SK-N-MC (cell line): Measurements from ENCODE around the gene PSMB3.
A peak's percentile ranks its signal among the peaks of the same experiment; 100 is the strongest.

Experiments used
- DNase-seq: peaks from one replicate; pipeline ENCODE4 v3.0.0-alpha.2; 2011; ENCODE audit warnings: low read depth, low spot score
- H3K27ac ChIP-seq: fragments of 200-600 bp; sonication (generic); 2 replicates; pipeline ENCODE4 v1.5.1; 2016; ENCODE audit warnings: mixed run types
- H3K36me3 ChIP-seq: fragments of 200-600 bp; sonication (generic); 2 replicates; pipeline ENCODE4 v1.6.1; 2017; ENCODE audit warnings: antibody characterized with exemption, low read length, mixed read lengths; ENCODE audit not compliant: insufficient read depth
- H3K4me3 ChIP-seq: fragments of 200-600 bp; sonication (generic); 2 replicates; pipeline ENCODE4 v1.5.1; 2016
- H3K9ac ChIP-seq: fragments of 200-600 bp; sonication (generic); 2 replicates; pipeline ENCODE4 v1.8.0; 2017; ENCODE audit warnings: mixed run types, mixed read lengths; ENCODE audit not compliant: insufficient read length
- H3K9me3 ChIP-seq: fragments of 200-600 bp; sonication (generic); 2 replicates; pipeline ENCODE4 v1.6.1; 2017; ENCODE audit warnings: low read depth, mild to moderate bottlenecking, antibody characterized with exemption, low read length, moderate library complexity, mixed read lengths
- EZH2 ChIP-seq: fragments of 200-600 bp; sonication (generic); IDR thresholded peaks from one replicate; pipeline ENCODE4 v1.6.1; 2017; ENCODE audit warnings: antibody characterized with exemption
- FOXP2 ChIP-seq: optimal IDR thresholded peaks from 2 replicates; pipeline ENCODE3; 2011; ENCODE audit warnings: mild to moderate bottlenecking, moderate library complexity; ENCODE audit not compliant: insufficient read depth; ENCODE audit errors: extremely low read length, control extremely low read depth
- POLR2AphosphoS5 ChIP-seq: IDR thresholded peaks from 2 replicates; pipeline ENCODE4 v1.6.1; 2012; ENCODE audit warnings: mild to moderate bottlenecking, low read depth, low read length, borderline replicate concordance

PSMB3 gene

DNA sequence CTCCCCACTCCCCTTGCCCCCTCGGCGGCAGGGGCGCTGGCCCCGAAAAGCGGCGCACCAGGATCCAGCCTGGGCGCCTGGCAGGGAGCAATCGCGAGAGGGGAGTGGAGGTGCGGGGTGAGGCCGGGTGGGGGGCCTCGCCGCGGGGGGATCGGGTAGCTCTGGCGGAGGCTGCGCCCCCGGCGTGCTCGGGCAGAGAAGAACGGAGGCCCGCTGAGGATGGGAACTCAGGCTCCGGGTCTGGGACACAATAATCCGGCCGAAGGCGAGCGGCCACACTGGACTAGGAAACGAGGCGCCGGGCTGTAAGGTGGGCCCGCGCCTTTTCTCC lies 3.7 kb upstream of the PSMB3 start:
- Histone ChIP-seq H3K36me3 (peaks cover 3% of the 10 kb centered on the region; the same call in 1 of the 2 replicates), H3K9me3 (no peaks in the 10 kb centered on the region), H3K27ac (no peak overlapping the region), H3K9ac (peak overlapping the region; percentile 42), H3K4me3 (peak overlapping the region; percentile 75)
- TF ChIP-seq FOXP2, result no peak
- TF ChIP-seq POLR2AphosphoS5, result no peak
- no peak for TF ChIP-seq EZH2
- no peak for DNase-seq

DNA sequence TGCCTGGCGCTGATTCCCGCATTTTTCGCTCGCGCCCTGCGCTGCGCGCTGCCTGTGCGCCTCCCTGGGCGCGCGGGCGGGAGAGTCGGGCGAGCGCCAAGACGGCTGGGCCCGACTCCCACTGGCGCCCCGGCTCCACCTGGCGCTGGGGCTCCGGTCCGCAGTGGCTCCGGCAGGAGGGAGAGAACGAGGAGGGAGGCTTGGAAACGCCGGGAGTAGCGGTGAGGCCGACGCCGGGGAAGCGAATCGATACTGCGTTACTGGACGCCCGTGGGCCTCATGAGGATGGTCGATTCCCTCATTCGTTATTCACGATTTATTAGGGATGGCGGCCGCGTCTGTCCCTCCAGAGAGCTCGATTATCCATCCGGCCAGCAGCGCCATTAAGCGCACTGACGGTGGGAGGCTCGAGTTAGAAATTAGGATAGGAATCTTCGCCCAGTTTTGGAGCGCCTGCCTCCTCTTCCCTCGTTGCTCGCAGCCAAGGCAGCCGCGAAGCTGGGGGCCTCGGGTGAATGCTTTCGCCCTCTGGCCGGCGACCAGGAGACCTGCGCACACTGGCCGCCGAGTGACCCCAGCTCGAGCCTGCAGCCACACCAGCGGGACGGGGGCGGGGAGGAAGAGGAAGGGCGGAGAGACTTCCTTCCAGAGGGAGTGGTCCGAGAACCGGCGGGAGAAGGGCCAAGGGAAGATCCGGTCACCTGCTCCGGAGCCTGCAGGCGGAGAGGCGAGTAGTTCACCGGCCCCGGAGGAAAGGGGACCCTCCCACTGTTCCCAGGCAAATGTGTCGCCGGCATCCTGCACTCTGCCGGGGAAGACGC lies 3.1 kb upstream of the PSMB3 start:
- no peak for DNase-seq
- TF ChIP-seq POLR2AphosphoS5, result no peak
- TF ChIP-seq FOXP2, result no peak
- TF ChIP-seq EZH2, result no peak
- H3K4me3 ChIP-seq, result peak overlapping the region; percentile 75
- no peak overlapping the region for H3K27ac ChIP-seq
- no peak overlapping the region for H3K9ac ChIP-seq
- no peaks in the 10 kb centered on the region for H3K9me3 ChIP-seq
- peaks cover 6% of the 10 kb centered on the region; the same call in 1 of the 2 replicates for H3K36me3 ChIP-seq

DNA sequence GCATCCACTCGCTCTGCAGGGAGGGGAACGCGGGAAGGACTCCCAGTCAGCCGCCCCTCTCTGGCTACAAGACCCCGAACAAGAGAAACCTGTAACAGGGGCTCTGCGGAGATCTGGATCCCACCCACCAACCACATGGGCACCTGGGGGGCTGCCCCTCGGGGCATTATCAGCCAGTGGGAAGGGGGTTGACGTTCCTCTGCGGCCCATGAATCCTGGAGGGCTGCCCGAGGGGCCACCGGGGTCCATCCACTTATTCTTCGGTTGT lies 2.6 kb upstream of the PSMB3 start:
- Histone ChIP-seq H3K9me3 (no peaks in the 10 kb centered on the region), H3K9ac (no peak overlapping the region), H3K4me3 (no peak overlapping the region), H3K36me3 (peaks cover 12% of the 10 kb centered on the region; the same call in 1 of the 2 replicates), H3K27ac (no peak overlapping the region)
- TF ChIP-seq FOXP2 (no peak), POLR2AphosphoS5 (no peak), EZH2 (no peak)
- no peak for DNase-seq

DNA sequence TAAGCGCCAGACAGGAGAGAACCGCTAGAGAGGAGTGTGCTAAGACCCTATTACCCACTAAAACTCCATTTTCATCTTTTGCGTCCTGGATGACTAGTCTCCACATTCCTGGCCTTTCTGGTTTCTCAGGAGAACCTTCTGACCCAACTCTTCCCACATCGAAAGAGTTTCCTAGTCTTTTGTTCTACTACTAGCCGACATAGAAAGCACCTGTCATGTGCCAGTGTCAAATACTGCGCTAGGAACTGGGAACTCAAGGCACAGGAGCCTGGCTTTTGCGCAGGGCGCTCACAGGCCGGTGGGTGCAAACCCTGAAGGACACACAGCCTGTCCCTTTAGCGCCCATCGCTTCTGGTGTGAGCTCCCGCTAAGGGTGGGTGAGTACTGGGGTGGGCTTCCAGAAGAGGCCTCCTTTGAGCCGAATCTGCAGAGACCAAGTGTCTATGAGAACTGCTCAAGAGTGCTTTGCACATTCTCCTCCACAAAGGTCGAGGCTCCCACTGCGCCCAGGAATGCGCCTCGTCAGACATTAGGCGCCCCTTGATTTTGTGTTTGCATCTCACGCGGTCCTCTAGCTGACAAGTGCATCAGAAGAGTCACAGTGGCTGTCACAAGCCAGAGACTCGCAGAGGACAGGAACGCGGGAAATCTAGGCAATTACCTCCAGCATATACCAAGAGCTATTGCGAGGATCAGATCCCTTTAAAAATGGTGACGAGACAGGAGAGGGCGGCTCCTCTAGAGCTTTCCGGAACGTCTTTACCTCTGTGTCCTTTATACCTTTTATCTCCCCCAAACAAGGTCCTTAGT lies 2.0 kb upstream of the PSMB3 start:
- DNase-seq, result no peak
- peak overlapping the region; percentile 92 for H3K9ac ChIP-seq

DNA sequence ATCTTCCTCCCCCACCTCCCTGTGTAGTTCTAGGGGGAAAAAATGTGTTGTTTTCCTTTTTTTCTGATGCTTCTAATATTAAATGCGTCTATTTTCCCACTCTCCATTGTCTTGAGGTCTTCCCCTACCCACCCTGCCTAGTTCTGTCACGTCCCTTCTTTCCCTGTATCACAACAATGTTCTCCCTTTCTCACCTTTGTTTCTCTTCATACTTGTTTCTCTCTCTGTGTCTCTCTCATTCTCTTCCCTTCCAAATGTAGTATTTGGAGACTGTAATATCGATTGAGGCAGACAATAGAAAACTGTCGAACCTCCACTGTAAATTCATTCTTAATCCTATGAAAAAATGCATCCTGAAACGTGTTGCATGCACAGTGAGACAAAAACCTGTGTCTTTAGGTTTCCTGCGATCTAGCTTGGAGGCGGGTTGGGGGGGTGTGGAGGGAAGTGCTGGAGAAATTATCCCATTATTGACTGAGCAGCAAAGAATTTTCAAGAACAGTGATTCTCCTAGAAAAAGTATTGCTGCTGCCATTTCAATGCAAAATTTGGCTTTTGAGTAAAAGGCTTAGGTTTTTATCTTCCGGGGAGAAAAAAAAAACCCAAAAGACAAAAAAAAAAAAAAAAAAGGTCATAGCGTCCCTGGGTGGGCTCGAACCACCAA lies 1.3 kb upstream of the PSMB3 start:
- peak overlapping the region; percentile 92 for H3K9ac ChIP-seq
- peak overlapping the region; percentile 89 for H3K27ac ChIP-seq
- no peaks in the 10 kb centered on the region for H3K9me3 ChIP-seq
- peaks cover 22% of the 10 kb centered on the region for H3K36me3 ChIP-seq
- peak overlapping the region; percentile 97 for H3K4me3 ChIP-seq
- TF ChIP-seq FOXP2, result no peak
- no peak for TF ChIP-seq EZH2
- TF ChIP-seq POLR2AphosphoS5, result no peak
- peak; percentile 40 for DNase-seq

More for the DNA sequence above, 2.0 kb upstream of the PSMB3 start:
- H3K27ac ChIP-seq, result peak overlapping the region; percentile 89
- no peaks in the 10 kb centered on the region for H3K9me3 ChIP-seq
- TF ChIP-seq FOXP2 (no peak), EZH2 (no peak), POLR2AphosphoS5 (no peak)
- H3K36me3 ChIP-seq, result peaks cover 15% of the 10 kb centered on the region; the same call in 1 of the 2 replicates
- peak overlapping the region; percentile 97 for H3K4me3 ChIP-seq

DNA sequence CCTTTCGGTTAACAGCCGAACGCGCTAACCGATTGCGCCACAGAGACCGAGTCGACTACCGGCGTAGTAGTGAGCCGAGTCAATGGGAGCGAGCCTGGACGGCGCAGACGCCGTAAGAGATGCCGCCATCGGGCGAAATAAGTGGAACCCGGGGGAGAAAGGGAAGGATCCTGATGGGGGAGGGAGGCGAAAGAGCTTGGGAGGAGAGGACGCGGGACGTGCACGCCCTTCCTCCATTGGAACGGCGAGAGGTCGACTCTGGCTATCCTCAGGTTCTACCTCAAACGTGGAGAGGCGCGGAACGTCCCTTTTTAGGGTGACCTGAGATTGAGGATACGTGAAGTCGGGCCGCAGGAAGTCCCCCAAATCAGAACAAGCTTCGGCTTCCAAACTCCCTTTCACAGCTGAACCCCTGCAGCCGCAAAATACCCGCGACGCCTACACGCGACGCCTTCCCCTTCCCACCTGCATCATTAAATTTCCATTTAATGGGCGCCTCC lies 683 bp upstream of the PSMB3 start:
- Histone ChIP-seq H3K9ac (peak overlapping the region; percentile 92), H3K36me3 (peaks cover 26% of the 10 kb centered on the region), H3K4me3 (peak overlapping the region; percentile 97), H3K9me3 (no peaks in the 10 kb centered on the region), H3K27ac (peak overlapping the region; percentile 93)
- TF ChIP-seq EZH2, result no peak
- TF ChIP-seq POLR2AphosphoS5, result no peak; the same call in none of the 2 replicates
- TF ChIP-seq FOXP2, result peak; percentile 5
- DNase-seq, result peak; percentile 45

DNA sequence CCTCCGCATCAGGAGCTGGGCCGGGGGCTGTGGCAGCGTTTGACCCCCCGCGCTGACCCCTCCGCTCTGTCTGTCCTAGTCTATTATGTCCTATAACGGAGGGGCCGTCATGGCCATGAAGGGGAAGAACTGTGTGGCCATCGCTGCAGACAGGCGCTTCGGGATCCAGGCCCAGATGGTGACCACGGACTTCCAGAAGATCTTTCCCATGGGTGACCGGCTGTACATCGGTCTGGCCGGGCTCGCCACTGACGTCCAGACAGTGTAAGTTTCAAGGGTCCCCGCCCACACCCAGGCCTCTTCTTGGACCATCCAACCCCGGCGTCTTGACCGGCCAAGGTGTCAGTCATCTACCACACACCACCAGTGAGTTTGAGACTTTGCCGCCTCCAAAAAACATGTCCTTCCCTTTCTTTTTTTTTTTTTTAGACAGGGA lies 548 bp downstream of the PSMB3 start:
- TF ChIP-seq FOXP2 (no peak), POLR2AphosphoS5 (no peak), EZH2 (no peak)
- Histone ChIP-seq H3K9me3 (no peaks in the 10 kb centered on the region), H3K27ac (peak overlapping the region; percentile 72; the same call in 1 of the 2 replicates), H3K4me3 (peak overlapping the region; percentile 97), H3K9ac (peak overlapping the region; percentile 88), H3K36me3 (peaks cover 38% of the 10 kb centered on the region)
- no peak for DNase-seq

DNA sequence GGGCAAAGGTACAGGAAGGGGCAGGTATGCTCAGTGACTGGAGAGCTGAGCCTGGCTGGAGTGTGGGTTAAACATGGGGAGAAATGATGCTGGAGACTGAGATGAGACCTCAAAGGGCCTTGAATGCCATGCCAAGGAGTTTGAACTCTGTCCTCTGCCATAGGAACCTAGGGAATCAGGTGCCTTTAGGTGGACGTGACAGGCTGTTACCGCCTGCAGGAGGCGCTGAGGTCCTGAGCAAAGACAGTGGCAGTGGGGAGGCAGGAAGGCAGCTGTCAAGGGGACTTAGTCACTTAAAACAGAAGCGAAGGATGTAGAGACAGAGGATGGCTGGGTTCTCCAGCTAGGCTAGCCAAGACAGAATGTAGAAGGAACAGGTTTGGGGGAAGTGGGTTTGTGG lies 9.1 kb downstream of the PSMB3 start:
- DNase-seq, result no peak
- TF ChIP-seq EZH2, result no peak
- TF ChIP-seq POLR2AphosphoS5, result no peak; the same call in 1 of the 2 replicates
- TF ChIP-seq FOXP2, result no peak

More for the DNA sequence above, 9.1 kb downstream of the PSMB3 start:
- Histone ChIP-seq H3K27ac (no peak overlapping the region), H3K36me3 (peaks cover 83% of the 10 kb centered on the region), H3K9ac (no peak overlapping the region), H3K4me3 (no peak overlapping the region), H3K9me3 (no peaks in the 10 kb centered on the region)
